IMR-90 (cell line): Measurements from ENCODE around the gene KMT2E. TPM values are rescaled to one million over a fixed set of nuclear protein-coding genes. Genes with fewer than 3 reads are reported as not detected.
"Not testable (repeated sequence)": the region's sequence is repeated elsewhere in the genome, so short reads cannot be mapped to it uniquely, and the experiment has no call there.

ENCODE experiments used
- ATAC-seq: fragments of 200-7000 bp; cut with Tn5 transposase; 2 replicates; pipeline ENCODE4 v1.9.1; 2020; ENCODE audit warnings: low read depth, mild to moderate bottlenecking, moderate library complexity
- BruUV-seq: library from RNA; stranded (reverse); fragments of 400-500 nt; replicated peaks from 2 replicates; lab custom pipeline; 2021; lab: Mats Ljungman, UMichigan
- CTCF ChIA-PET: fragments of 300-600 bp; formaldehyde crosslinking; extraction: SDS; loops from one replicate; lab custom pipeline; 2021; ENCODE audit warnings: antibody characterized with exemption; lab: Yijun Ruan, JAX
- POLR2A ChIA-PET: fragments of 300-600 bp; sonication (Branson Sonifier 250); formaldehyde crosslinking; loops from one replicate; lab custom pipeline; 2022; ENCODE audit warnings: antibody characterized with exemption; ENCODE audit not compliant: unreplicated experiment; lab: Charles Lee
- DNase-seq: peaks from one replicate; pipeline ENCODE4 v3.0.0; 2013
- H2AFZ ChIP-seq: replicated peaks from 2 replicates; pipeline ENCODE3; 2013; ENCODE audit warnings: low read length, mild to moderate bottlenecking; ENCODE audit not compliant: poor library complexity
- H2AK5ac ChIP-seq: 2 replicates; pipeline ENCODE4 v1.6.1; 2013; ENCODE audit warnings: low read depth, low read length, inconsistent platforms
- H2AK9ac ChIP-seq: replicated peaks from 2 replicates; pipeline ENCODE3; 2013; ENCODE audit warnings: mild to moderate bottlenecking, low read depth, low read length, moderate library complexity; ENCODE audit not compliant: poor library complexity
- H2BK120ac ChIP-seq: 2 replicates; pipeline ENCODE4 v1.6.1; 2013; ENCODE audit warnings: low read depth, low read length, inconsistent platforms
- H2BK15ac ChIP-seq: 3 replicates; pipeline ENCODE4 v1.6.1; 2013; ENCODE audit warnings: low read depth, low read length, inconsistent platforms
- H2BK20ac ChIP-seq: 2 replicates; pipeline ENCODE4 v1.6.1; 2013; ENCODE audit warnings: low read depth, mild to moderate bottlenecking, inconsistent platforms, low read length, moderate library complexity
- H2BK5ac ChIP-seq: 2 replicates; pipeline ENCODE4 v1.6.1; 2013; ENCODE audit warnings: mild to moderate bottlenecking, low read depth, low read length, inconsistent platforms; ENCODE audit not compliant: poor library complexity, severe bottlenecking
- H3K14ac ChIP-seq: replicated peaks from 2 replicates; pipeline ENCODE4 v1.6.1; 2013; ENCODE audit warnings: low read depth, low read length, inconsistent platforms
- H3K18ac ChIP-seq: 2 replicates; pipeline ENCODE4 v1.6.1; 2013; ENCODE audit warnings: low read depth, low read length, control low read depth
- H3K23ac ChIP-seq: 2 replicates; pipeline ENCODE4 v1.6.1; 2013; ENCODE audit warnings: low read depth, low read length, inconsistent platforms
- H3K27ac ChIP-seq: 2 replicates; pipeline ENCODE4 v1.5.1; 2013; ENCODE audit warnings: mild to moderate bottlenecking, control low read depth, low read length; ENCODE audit not compliant: insufficient read depth
- H3K27me3 ChIP-seq: 2 replicates; pipeline ENCODE4 v1.6.1; 2013; ENCODE audit warnings: low read length; ENCODE audit not compliant: control insufficient read depth, insufficient read depth
- H3K36me3 ChIP-seq: 2 replicates; pipeline ENCODE4 v1.6.1; 2013; ENCODE audit warnings: low read length, mixed read lengths; ENCODE audit not compliant: control insufficient read depth, insufficient read depth
- H3K4ac ChIP-seq: 2 replicates; pipeline ENCODE4 v1.6.1; 2013; ENCODE audit warnings: low read depth, low read length, inconsistent platforms
- H3K4me1 ChIP-seq: 2 replicates; pipeline ENCODE4 v1.6.1; 2013; ENCODE audit warnings: low read length, mixed read lengths; ENCODE audit not compliant: control insufficient read depth, insufficient read depth
- H3K4me2 ChIP-seq: 2 replicates; pipeline ENCODE4 v1.6.1; 2013; ENCODE audit warnings: low read depth, mild to moderate bottlenecking, control low read depth, low read length, moderate library complexity
- H3K4me3 ChIP-seq: 2 replicates; pipeline ENCODE4 v1.5.1; 2013; ENCODE audit warnings: low read depth, mild to moderate bottlenecking, control low read depth, low read length, moderate library complexity; ENCODE audit not compliant: insufficient read depth
- H3K56ac ChIP-seq: 2 replicates; pipeline ENCODE4 v1.6.1; 2013; ENCODE audit warnings: low read length, inconsistent platforms; ENCODE audit not compliant: insufficient read depth; ENCODE audit errors: extremely low read depth
- H3K79me1 ChIP-seq, 2 experiments: 2 replicates each; pipeline ENCODE4 v1.6.1; 2013; ENCODE audit warnings: low read length in 2 of 2, inconsistent platforms in 1 of 2, low read depth in 1 of 2
- H3K9ac ChIP-seq: 2 replicates; pipeline ENCODE4 v1.6.1; 2013; ENCODE audit warnings: low read depth, low read length, control low read depth
- H3K9me1 ChIP-seq: 2 replicates; pipeline ENCODE4 v1.6.1; 2013; ENCODE audit warnings: low read length, inconsistent platforms; ENCODE audit not compliant: insufficient read depth
- H3K9me3 ChIP-seq: 2 replicates; pipeline ENCODE4 v1.6.1; 2013; ENCODE audit warnings: low read length; ENCODE audit not compliant: control insufficient read depth, insufficient read depth
- H4K20me1 ChIP-seq: 2 replicates; pipeline ENCODE4 v1.6.1; 2013; ENCODE audit warnings: low read length, inconsistent platforms; ENCODE audit not compliant: insufficient read depth
- H4K5ac ChIP-seq: 2 replicates; pipeline ENCODE4 v1.6.1; 2013; ENCODE audit warnings: mild to moderate bottlenecking, low read depth, low read length, control low read depth
- H4K8ac ChIP-seq, 2 experiments: 2 replicates each; pipeline ENCODE4 v1.6.1; 2013; ENCODE audit warnings: low read depth in 2 of 2, low read length in 2 of 2, control low read depth in 1 of 2, inconsistent platforms in 1 of 2
- H4K91ac ChIP-seq: 2 replicates; pipeline ENCODE4 v1.6.1; 2013; ENCODE audit warnings: low read depth, low read length, inconsistent platforms; ENCODE audit not compliant: insufficient read depth
- WGBS, 2 experiments: methylation state at CpG; one replicate each; pipeline versions ENCODE4 v1.1.5 to v1.1.7; 2013; ENCODE audit warnings: missing lambda C conversion rate in 2 of 2; ENCODE audit not compliant: insufficient read length in 1 of 2; ENCODE audit errors: extremely low coverage in 2 of 2; 5-methylcytosine and 5-hydroxymethylcytosine counted together
- dilution Hi-C: fragments of 300-500 bp; cut with HindIII; formaldehyde crosslinking; loops from one replicate; pipeline ENCODE4 v1.14.3; 2018; ENCODE audit warnings: low sequenced_read_pairs; ENCODE audit not compliant: unreplicated experiment
- in situ Hi-C: fragments of 300-500 bp; cut with MboI; formaldehyde crosslinking; loops from 3 replicates; pipeline ENCODE4 v1.14.3; 2019; ENCODE audit warnings: low sequenced_read_pairs, inconsistent platforms, mixed read lengths
- intact Hi-C: fragments of 100-400 bp; cut with micrococcal nuclease; formaldehyde crosslinking; loops from 2 replicates; pipeline ENCODE4 v1.10.0; 2022
- polyA plus RNA-seq, 3 experiments: library from polyadenylated mRNA; depleted of rRNA; stranded (reverse); fragments of >200 nt; gene quantifications; 2 replicates each; pipeline ENCODE4 v1.2.3, GENCODE V29; 2012; ENCODE audit warnings: low replicate concordance in 1 of 3
- total RNA-seq: library from RNA; depleted of rRNA; stranded (reverse); fragments of >200 nt; gene quantifications from 2 replicates; pipeline ENCODE4 v1.2.3, GENCODE V29; 2012

Gene KMT2E
- total and polyA plus RNA-seq, 2 of the 4 experiments (the other 2 are of a cell fraction) = 16.8 to 79.2 TPM

DNA sequence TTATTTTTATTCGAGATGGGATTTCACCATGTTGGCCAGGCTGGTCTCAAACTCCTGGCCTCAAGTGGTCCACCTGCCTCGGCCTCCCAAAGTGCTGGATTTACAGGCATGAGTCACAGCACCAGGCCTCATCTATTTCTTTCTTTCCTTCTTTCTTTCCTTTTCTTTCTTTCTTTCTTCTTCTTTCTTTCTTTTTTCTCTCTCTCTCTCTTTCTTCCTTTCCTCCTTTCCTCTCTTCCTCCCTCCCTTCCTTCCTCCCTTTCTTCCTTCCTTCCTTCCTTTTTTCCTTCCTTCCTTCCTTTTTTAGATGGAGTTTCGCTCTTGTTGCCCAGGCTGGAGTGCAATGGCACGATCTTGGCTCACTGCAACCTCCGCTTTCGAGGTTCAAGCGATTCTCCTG, 36.9 kb downstream of the KMT2E start:
- H3K23ac ChIP-seq, ATAC-seq, H4K91ac ChIP-seq, H3K18ac ChIP-seq, H3K27me3 ChIP-seq, intact Hi-C loops, H3K4me2 ChIP-seq, H3K27ac ChIP-seq, H3K56ac ChIP-seq, H3K4ac ChIP-seq, H4K8ac ChIP-seq, H3K14ac ChIP-seq, H2BK5ac ChIP-seq, BruUV-seq, H3K9ac ChIP-seq, H2AFZ ChIP-seq, H3K4me3 ChIP-seq, H2AK9ac ChIP-seq, dilution Hi-C loops, H2BK120ac ChIP-seq, H3K4me1 ChIP-seq, H2BK20ac ChIP-seq, H3K9me1 ChIP-seq, H2BK15ac ChIP-seq, H4K5ac ChIP-seq, H3K9me3 ChIP-seq, H2AK5ac ChIP-seq, DNase-seq, in situ Hi-C loops: not testable (repeated sequence)
- ChIA-PET CTCF (interaction anchor here (0.9 kb wide), 1 partner anchor 12 kb away, joined by 5 read pairs; no protein-coding TSS in a partner anchor), POLR2A (interaction anchor here (0.6 kb wide), 1 partner anchor 25 kb away, joined by 3 read pairs; no protein-coding TSS in a partner anchor)
- Histone ChIP-seq H3K36me3 (peaks cover 26% of the 10 kb centered on the region), H4K20me1 (peaks cover 49% of the 10 kb centered on the region; the same call in 1 of the 2 replicates), H3K79me1 (peaks cover 21 to 58% of the 10 kb centered on the region in 2 experiments)
- WGBS, 2 experiments = 98% methylated on average over 5 of the region's 7 CpGs; no CpG with 5 or more reads in 1 of the 2 experiments
